Nephron (organoid): Measurements from ENCODE around the gene WRNIP1.
"Not testable (repeated sequence)": the region's sequence is repeated elsewhere in the genome, so short reads cannot be mapped to it uniquely, and the experiment has no call there.

Experiments
- H3K27ac Mint-ChIP-seq, 3 experiments: 2 replicates each; pipeline ENCODE4 v1.8.0; 2020; ENCODE audit warnings: mixed read lengths in 3 of 3, mild to moderate bottlenecking in 2 of 3, moderate library complexity in 1 of 3
- H3K27me3 Mint-ChIP-seq: 2 replicates; pipeline ENCODE4 v1.8.0; 2021; ENCODE audit warnings: low read depth, mild to moderate bottlenecking, moderate library complexity, mixed read lengths
- H3K36me3 Mint-ChIP-seq: 2 replicates; pipeline ENCODE4 v1.8.0; 2020; ENCODE audit warnings: low read depth, mixed read lengths
- H3K4me1 Mint-ChIP-seq: 2 replicates; pipeline ENCODE4 v1.8.0; 2020; ENCODE audit warnings: mixed read lengths
- H3K4me3 Mint-ChIP-seq, 3 experiments: 2 replicates each; pipeline ENCODE4 v1.8.0; 2020; ENCODE audit warnings: mild to moderate bottlenecking in 3 of 3, mixed read lengths in 3 of 3, moderate library complexity in 2 of 3
- H3K9me3 Mint-ChIP-seq: 2 replicates; pipeline ENCODE4 v1.8.0; 2020; ENCODE audit warnings: mixed read lengths
- TF ChIP-seq, protein P1 (sequence below), 3 experiments: fragments of 200-600 bp; sonication (generic); IDR thresholded peaks; one replicate each; pipeline ENCODE4 v1.5.0; 2021; ENCODE audit warnings: antibody characterized with exemption in 3 of 3; ENCODE audit not compliant: unreplicated experiment in 3 of 3

WRNIP1 gene

DNA sequence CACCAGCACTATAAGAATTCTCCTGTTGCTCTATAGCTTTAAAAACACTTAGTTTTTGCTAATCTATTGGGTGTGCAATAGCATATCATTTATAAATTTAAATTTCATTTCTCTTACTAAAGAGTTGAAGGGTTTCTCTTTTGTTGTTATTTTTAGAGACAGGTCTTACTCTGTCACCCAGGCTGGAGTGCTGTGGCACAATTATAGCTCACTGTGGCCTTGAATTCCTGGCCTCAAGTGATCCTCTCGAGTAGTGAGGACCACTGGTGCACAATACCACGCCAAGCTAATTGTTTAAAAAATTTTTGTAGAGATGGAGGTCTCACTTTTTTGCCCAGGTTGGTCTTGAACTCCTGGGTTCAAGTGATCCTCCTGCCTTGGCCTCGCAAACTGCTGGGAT is 6.2 kb upstream of the WRNIP1 start:
- peaks cover under 1% of the 10 kb centered on the region for H3K4me1 Mint-ChIP-seq
- H3K36me3 Mint-ChIP-seq, result no peaks in the 10 kb centered on the region
- H3K27ac Mint-ChIP-seq, result no peak overlapping the region
- TF ChIP-seq, protein P1, sequence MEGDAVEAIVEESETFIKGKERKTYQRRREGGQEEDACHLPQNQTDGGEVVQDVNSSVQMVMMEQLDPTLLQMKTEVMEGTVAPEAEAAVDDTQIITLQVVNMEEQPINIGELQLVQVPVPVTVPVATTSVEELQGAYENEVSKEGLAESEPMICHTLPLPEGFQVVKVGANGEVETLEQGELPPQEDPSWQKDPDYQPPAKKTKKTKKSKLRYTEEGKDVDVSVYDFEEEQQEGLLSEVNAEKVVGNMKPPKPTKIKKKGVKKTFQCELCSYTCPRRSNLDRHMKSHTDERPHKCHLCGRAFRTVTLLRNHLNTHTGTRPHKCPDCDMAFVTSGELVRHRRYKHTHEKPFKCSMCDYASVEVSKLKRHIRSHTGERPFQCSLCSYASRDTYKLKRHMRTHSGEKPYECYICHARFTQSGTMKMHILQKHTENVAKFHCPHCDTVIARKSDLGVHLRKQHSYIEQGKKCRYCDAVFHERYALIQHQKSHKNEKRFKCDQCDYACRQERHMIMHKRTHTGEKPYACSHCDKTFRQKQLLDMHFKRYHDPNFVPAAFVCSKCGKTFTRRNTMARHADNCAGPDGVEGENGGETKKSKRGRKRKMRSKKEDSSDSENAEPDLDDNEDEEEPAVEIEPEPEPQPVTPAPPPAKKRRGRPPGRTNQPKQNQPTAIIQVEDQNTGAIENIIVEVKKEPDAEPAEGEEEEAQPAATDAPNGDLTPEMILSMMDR (IDR thresholded peaks at IDR 0.05; ENCODE audit: unreplicated experiment in 3 of 3), result no peak
- H3K9me3 Mint-ChIP-seq, result no peaks in the 10 kb centered on the region
- no peak overlapping the region for H3K4me3 Mint-ChIP-seq
- H3K27me3 Mint-ChIP-seq, result no peaks in the 10 kb centered on the region

DNA sequence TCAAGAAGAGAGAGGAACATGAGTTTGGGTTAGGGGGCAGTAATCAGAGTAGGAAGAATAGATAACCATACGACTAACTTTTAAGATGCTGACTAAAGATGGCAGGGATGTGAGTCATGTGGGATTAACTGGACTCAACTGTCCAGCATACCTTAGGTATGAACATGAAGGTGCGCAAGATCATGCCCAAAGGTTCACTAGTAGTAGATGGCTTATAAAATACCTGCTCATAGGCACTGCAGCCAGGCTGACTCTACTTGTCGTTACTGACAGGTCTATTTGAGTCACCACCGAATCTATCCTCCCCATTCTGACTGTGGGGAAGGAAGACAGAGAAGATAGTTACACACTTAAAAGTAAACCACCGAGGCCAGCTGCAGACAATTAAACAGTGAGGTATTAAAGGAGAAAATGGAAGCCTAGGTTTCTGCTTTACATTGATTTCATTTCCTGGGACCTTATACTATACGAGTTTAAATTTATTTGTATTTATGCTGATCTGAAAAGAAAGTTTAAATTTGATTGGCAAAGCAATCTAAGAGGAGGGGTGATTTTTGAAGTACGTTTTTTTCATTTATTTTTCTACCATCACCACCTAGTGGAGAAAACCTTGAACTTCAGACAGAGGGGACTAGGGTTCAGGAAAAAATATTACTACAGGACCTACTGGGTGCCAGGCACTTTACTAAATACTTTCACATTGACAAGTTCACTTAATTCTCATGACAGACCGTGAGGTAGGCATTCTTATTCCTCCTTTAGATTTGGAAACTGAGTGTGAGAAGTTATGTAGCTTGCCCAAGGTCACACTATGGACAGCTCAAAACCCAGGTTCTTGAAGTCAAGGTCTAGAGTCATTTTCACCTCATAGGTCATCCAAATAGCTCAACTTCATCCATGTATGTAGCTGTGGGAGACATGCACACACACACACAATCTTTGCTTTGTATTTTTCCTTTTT is 4.0 kb upstream of the WRNIP1 start:
- no peaks in the 10 kb centered on the region for H3K9me3 Mint-ChIP-seq
- no peak overlapping the region for H3K27ac Mint-ChIP-seq
- no peaks in the 10 kb centered on the region for H3K36me3 Mint-ChIP-seq
- peaks cover 9% of the 10 kb centered on the region for H3K4me1 Mint-ChIP-seq
- TF ChIP-seq, protein P1 (IDR thresholded peaks at IDR 0.05; ENCODE audit: unreplicated experiment in 3 of 3), result peak in 1 of 3 experiments; percentile 18
- H3K4me3 Mint-ChIP-seq, result peak overlapping the region in 1 of 3 experiments; percentile 13
- no peaks in the 10 kb centered on the region for H3K27me3 Mint-ChIP-seq

DNA sequence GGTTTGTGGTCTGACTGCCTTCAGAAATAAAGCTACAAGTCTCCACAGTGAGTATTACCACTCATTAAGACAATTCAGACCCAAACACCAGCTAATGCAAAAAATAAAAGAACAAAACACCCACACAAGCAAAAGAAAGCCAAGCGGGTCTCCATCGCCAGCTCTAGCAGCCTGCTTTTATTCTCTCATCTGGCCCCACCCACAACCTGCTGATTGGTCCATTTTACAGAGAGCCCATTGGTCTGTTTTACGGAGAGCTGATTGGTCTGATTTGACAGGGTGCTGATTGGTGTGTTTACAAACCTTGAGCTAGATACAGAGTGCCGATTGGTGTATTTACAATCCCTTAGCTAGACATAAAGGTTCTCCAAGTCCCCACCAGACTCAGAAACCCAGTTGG is 2.3 kb upstream of the WRNIP1 start:
- not testable (repeated sequence) for H3K36me3 Mint-ChIP-seq, H3K27me3 Mint-ChIP-seq, H3K27ac Mint-ChIP-seq, H3K9me3 Mint-ChIP-seq
- Mint-ChIP-seq H3K4me3 (peak overlapping the region in 2 of 3 experiments; percentile 51 to 60), H3K4me1 (peaks cover 20% of the 10 kb centered on the region)

DNA sequence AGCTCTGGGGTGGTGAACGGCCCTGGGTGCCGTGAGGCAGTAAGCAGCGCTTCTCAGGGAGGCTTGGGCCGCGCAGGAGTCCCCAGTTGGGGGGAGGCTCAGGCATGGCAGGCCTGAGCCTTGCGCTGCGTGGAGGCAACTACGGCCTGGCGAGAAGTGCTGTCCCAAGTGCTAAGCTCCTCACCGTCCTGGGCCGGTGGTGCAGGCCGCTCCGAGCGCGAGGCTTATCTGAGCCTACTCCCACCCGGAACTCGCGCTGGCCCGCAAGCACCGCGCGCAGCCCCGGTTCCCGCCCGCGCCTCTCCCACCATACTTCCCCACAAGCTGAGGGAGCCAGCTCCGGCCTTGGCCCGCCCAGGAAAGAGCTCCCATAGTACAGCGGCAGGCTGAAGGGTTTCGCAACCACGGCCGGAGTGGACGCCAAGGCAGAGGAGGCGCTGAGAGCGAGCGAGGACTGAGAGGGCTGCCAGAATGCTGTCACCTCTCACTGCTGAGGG is 1.8 kb upstream of the WRNIP1 start:
- peak overlapping the region; percentile 16 to 93 (median 91) for H3K4me3 Mint-ChIP-seq
- peaks cover 4% of the 10 kb centered on the region for H3K36me3 Mint-ChIP-seq
- no peaks in the 10 kb centered on the region for H3K9me3 Mint-ChIP-seq
- no peaks in the 10 kb centered on the region for H3K27me3 Mint-ChIP-seq
- H3K4me1 Mint-ChIP-seq, result peaks cover 26% of the 10 kb centered on the region
- TF ChIP-seq, protein P1 (IDR thresholded peaks at IDR 0.05; ENCODE audit: unreplicated experiment in 3 of 3), result no peak
- H3K27ac Mint-ChIP-seq, result peak overlapping the region in 2 of 3 experiments; percentile 92 to 99

DNA sequence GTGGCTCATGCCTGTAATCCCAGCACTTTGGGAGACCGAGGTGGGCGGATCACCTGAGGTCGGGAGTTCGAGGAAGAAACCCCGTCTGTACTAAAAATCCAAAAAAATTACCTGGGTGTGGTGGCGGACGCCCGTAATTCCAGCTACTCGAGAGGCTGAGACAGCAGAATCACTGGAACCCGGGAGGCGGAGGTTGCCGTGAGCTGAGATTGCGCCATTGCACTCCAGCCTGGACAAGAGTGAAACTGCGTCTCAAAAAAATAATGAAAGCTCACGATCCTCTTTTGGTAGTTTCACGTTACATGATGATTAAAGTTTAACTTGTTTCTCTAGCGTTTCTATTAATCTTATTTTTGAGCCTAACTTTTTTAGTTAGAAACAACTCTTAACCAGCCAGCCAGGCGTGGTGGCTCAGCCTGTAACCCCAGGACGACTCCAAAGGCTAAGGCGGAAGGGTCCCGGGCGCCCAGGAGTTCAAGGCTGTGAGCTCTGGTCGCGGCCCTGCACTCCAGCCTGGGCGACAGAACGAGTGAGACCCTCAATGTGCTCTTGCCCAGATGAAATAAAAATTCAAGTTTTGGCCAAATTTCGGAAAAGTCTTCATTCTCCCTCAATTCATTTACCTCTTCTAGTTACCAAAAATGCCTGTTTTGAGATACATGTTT is 1.2 kb upstream of the WRNIP1 start:
- Mint-ChIP-seq H3K27me3 (no peaks in the 10 kb centered on the region), H3K4me1 (peaks cover 32% of the 10 kb centered on the region), H3K4me3 (peak overlapping the region; percentile 91 to 93 (median 93)), H3K36me3 (peaks cover 9% of the 10 kb centered on the region), H3K27ac (peak overlapping the region; percentile 92 to 99 (median 95)), H3K9me3 (no peaks in the 10 kb centered on the region)
- TF ChIP-seq, protein P1 (IDR thresholded peaks at IDR 0.05; ENCODE audit: unreplicated experiment in 3 of 3), result no peak

DNA sequence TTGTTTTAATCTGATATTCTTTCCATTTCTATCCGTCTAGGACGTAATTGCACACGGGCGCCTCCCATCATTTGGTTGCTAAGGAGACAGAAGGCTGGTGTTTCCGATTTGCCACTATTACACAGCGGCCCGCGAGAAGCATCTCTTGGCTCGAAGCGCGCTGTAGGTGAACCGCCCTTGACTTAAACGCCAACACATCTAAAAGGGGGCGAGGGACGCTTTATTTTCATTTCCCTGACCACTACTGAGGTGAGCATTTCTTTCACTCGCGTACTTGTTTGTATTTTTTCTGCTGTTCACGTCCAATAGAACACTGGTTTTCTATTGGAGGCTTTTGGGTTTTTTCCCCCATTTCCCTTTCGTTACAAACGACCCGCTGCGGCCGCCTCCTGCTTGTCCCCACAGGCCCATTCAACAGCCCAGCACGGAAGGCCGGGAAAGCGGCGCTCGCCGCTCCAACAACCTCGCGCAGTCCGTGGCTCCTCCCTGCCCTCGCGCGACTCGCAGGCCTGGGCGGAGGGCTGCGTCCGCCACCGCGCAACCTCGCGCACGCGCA is 505 bp upstream of the WRNIP1 start:
- peaks cover 9% of the 10 kb centered on the region for H3K36me3 Mint-ChIP-seq
- TF ChIP-seq, protein P1 (IDR thresholded peaks at IDR 0.05; ENCODE audit: unreplicated experiment in 3 of 3), result no peak
- peaks cover 32% of the 10 kb centered on the region for H3K4me1 Mint-ChIP-seq
- peak overlapping the region; percentile 91 to 93 (median 93) for H3K4me3 Mint-ChIP-seq
- no peaks in the 10 kb centered on the region for H3K27me3 Mint-ChIP-seq
- no peaks in the 10 kb centered on the region for H3K9me3 Mint-ChIP-seq
- peak overlapping the region; percentile 92 to 99 (median 95) for H3K27ac Mint-ChIP-seq
